DOHH2 (cell line): ENCODE results near the gene FANCG.

Experiments used
- H3F3A ChIP-seq: fragments of 200-600 bp; sonication (generic), shearing (Covaris generic); 2 replicates; pipeline ENCODE4 v1.6.0; 2016; ENCODE audit warnings: antibody characterized with exemption, mild to moderate bottlenecking; ENCODE audit not compliant: control insufficient read depth, insufficient read depth
- H3K27ac ChIP-seq: fragments of 200-600 bp; sonication (generic); 2 replicates; pipeline ENCODE4 v1.5.1; 2014; ENCODE audit warnings: low read depth, mild to moderate bottlenecking, low read length, moderate library complexity
- H3K27me3 ChIP-seq: fragments of 200-600 bp; sonication (generic); 2 replicates; pipeline ENCODE4 v1.6.1; 2014; ENCODE audit warnings: mild to moderate bottlenecking, low read length, mixed read lengths; ENCODE audit not compliant: control insufficient read depth
- H3K36me3 ChIP-seq: fragments of 200-600 bp; sonication (generic); 2 replicates; pipeline ENCODE4 v1.6.1; 2014; ENCODE audit warnings: mild to moderate bottlenecking, low read length, moderate library complexity, mixed read lengths; ENCODE audit not compliant: control insufficient read depth
- H3K4me1 ChIP-seq: fragments of 200-600 bp; sonication (generic); 2 replicates; pipeline ENCODE4 v1.6.1; 2014; ENCODE audit warnings: mild to moderate bottlenecking, low read length, mixed read lengths; ENCODE audit not compliant: control insufficient read depth
- H3K4me2 ChIP-seq: fragments of 200-600 bp; sonication (generic); 2 replicates; pipeline ENCODE4 v1.6.0; 2014; ENCODE audit warnings: mild to moderate bottlenecking, low read length, moderate library complexity
- H3K4me3 ChIP-seq: fragments of 200-600 bp; sonication (generic); 2 replicates; pipeline ENCODE4 v1.5.1; 2014; ENCODE audit warnings: mild to moderate bottlenecking, low read length, mixed read lengths
- H3K79me2 ChIP-seq: fragments of 200-600 bp; sonication (generic); 2 replicates; pipeline ENCODE4 v1.6.1; 2014; ENCODE audit warnings: mild to moderate bottlenecking, low read length, mixed read lengths; ENCODE audit not compliant: control insufficient read depth
- H3K9me2 ChIP-seq: fragments of 200-600 bp; sonication (generic); replicated peaks from 2 replicates; pipeline ENCODE4 v1.6.1; 2014; ENCODE audit warnings: mild to moderate bottlenecking, low read length, mixed read lengths; ENCODE audit not compliant: control insufficient read depth
- H3K9me3 ChIP-seq: fragments of 200-600 bp; sonication (generic); 2 replicates; pipeline ENCODE4 v1.6.1; 2014; ENCODE audit warnings: antibody characterized with exemption, low read length, mixed read lengths; ENCODE audit not compliant: control insufficient read depth, insufficient read depth
- H4K20me1 ChIP-seq: fragments of 200-600 bp; sonication (generic); 2 replicates; pipeline ENCODE4 v1.6.0; 2014; ENCODE audit warnings: low read depth, mild to moderate bottlenecking, antibody characterized with exemption, low read length, moderate library complexity; ENCODE audit not compliant: control insufficient read depth, insufficient read depth
- CTCF ChIP-seq: fragments of 200-600 bp; sonication (generic); IDR thresholded peaks from one replicate; pipeline ENCODE4 v1.5.1; 2014; ENCODE audit warnings: antibody characterized with exemption, mild to moderate bottlenecking, low read depth, low read length; ENCODE audit not compliant: poor library complexity, severe bottlenecking
- EZH2phosphoT487 ChIP-seq: fragments of 200-600 bp; sonication (generic); IDR thresholded peaks from 2 replicates; pipeline ENCODE4 v1.6.1; 2017; ENCODE audit warnings: borderline replicate concordance, mild to moderate bottlenecking, antibody characterized with exemption, low read length, moderate library complexity, mixed read lengths

The FANCG gene

GRCh38 chr9:35026671-35027070 lies 53.1 kb downstream of the FANCG start:
- Histone ChIP-seq H3K9me2 (no peaks in the 10 kb centered on the region), H3K4me2 (no peak overlapping the region), H3K9me3 (no peaks in the 10 kb centered on the region), H3F3A (no peaks in the 10 kb centered on the region), H3K27ac (no peak overlapping the region), H3K4me3 (no peak overlapping the region), H3K79me2 (no peaks in the 10 kb centered on the region), H4K20me1 (no peaks in the 10 kb centered on the region), H3K27me3 (no peaks in the 10 kb centered on the region), H3K36me3 (no peaks in the 10 kb centered on the region), H3K4me1 (peaks cover 10% of the 10 kb centered on the region)
- no peak for TF ChIP-seq EZH2phosphoT487
- TF ChIP-seq CTCF = no peak
